Ascending aorta (tissue), 2 donors: ENCODE measurements around the gene IKZF5. TPM values are rescaled to one million over a fixed set of nuclear protein-coding genes. Genes with fewer than 3 reads are reported as not detected.

Experiments used
- DNase-seq, 2 donors: peaks; one replicate each; pipeline ENCODE4 v3.0.0-alpha.2; 2019; ENCODE audit warnings: low spot score in 2 of 2
- H3K27ac ChIP-seq, 2 donors: fragments of 200-600 bp; sonication (generic); one replicate each; pipeline ENCODE4 v1.5.1; 2016 to 2017; ENCODE audit warnings: mild to moderate bottlenecking in 1 of 2
- H3K27me3 ChIP-seq: fragments of 200-600 bp; sonication (generic); one replicate; pipeline ENCODE4 v1.5.1; 2017
- H3K36me3 ChIP-seq, 2 donors: fragments of 200-600 bp; sonication (generic); one replicate each; pipeline ENCODE4 v1.5.1; 2016
- H3K4me1 ChIP-seq, 2 donors: fragments of 200-600 bp; sonication (generic); one replicate each; pipeline ENCODE4 v1.5.1; 2016 to 2017; ENCODE audit warnings: mild to moderate bottlenecking in 1 of 2
- H3K4me3 ChIP-seq, 2 donors: fragments of 200-600 bp; sonication (generic); one replicate each; pipeline ENCODE4 v1.5.1; 2016 to 2017; ENCODE audit warnings: mild to moderate bottlenecking in 1 of 2
- H3K9me3 ChIP-seq, 2 donors: fragments of 200-600 bp; sonication (generic); one replicate each; pipeline ENCODE4 v1.5.1; 2016
- intact Hi-C: fragments of 100-400 bp; cut with DNase I; formaldehyde crosslinking; loops from one replicate; pipeline ENCODE4 v1.15.1; 2023
- total RNA-seq: library from RNA; depleted of rRNA; stranded (reverse); fragments of >200 nt; gene quantifications from one replicate; pipeline ENCODE4 v1.1.0, GENCODE V29; 2016
- TF ChIP-seq, protein P1 (sequence below), 3 experiments: fragments of 200-600 bp in 2 of 3; fragments of 450-650 bp in 1 of 3; sonication (generic) in 2 of 3; IDR thresholded peaks; one replicate each; pipeline ENCODE4 v1.5.1; 2016 to 2019; ENCODE audit warnings: antibody characterized with exemption in 3 of 3, mild to moderate bottlenecking in 1 of 3, moderate library complexity in 1 of 3

Gene IKZF5
- total RNA-seq, 1 donor from 2014 or later: 4.3 TPM

DNA sequence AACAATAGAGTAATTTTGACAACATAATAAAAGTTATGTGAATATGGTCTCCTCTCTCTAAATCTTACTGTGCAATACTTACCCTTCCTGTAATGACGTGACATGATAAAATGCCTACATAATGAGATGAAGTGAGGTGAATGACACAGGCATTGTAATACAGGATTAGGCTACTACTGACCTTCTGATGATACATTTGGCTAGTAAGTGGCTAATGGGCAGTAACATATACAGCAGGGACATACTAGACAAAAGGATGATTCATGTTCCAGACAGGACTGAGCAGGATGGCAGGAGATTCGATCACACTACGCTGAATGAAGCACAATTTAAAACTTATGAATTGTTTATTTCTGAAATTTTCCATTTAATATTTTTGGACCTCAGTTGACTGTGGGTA, 59.3 kb downstream of the IKZF5 start:
- TF ChIP-seq, protein P1, sequence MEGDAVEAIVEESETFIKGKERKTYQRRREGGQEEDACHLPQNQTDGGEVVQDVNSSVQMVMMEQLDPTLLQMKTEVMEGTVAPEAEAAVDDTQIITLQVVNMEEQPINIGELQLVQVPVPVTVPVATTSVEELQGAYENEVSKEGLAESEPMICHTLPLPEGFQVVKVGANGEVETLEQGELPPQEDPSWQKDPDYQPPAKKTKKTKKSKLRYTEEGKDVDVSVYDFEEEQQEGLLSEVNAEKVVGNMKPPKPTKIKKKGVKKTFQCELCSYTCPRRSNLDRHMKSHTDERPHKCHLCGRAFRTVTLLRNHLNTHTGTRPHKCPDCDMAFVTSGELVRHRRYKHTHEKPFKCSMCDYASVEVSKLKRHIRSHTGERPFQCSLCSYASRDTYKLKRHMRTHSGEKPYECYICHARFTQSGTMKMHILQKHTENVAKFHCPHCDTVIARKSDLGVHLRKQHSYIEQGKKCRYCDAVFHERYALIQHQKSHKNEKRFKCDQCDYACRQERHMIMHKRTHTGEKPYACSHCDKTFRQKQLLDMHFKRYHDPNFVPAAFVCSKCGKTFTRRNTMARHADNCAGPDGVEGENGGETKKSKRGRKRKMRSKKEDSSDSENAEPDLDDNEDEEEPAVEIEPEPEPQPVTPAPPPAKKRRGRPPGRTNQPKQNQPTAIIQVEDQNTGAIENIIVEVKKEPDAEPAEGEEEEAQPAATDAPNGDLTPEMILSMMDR (IDR thresholded peaks at IDR 0.05): no peak
- Histone ChIP-seq H3K4me1 (peaks cover 0 to 5% of the 10 kb centered on the region in 2 donors), H3K9me3 (no peaks in the 10 kb centered on the region), H3K27me3 (no peaks in the 10 kb centered on the region), H3K27ac (no peak overlapping the region), H3K36me3 (peaks cover 11 to 29% of the 10 kb centered on the region in 2 donors), H3K4me3 (no peak overlapping the region)
- DNase-seq: no peak
- intact Hi-C loops: no loop called here

Other genes with a start within 250 kb of the IKZF5 start
- not detected for gene CUZD1, start 162.9 kb downstream of the IKZF5 start, total RNA-seq
- gene FAM24B, start 129.2 kb downstream of the IKZF5 start, total RNA-seq: not detected
- gene FAM24A, start 98.2 kb downstream of the IKZF5 start, total RNA-seq: not detected
- 1.3 TPM for gene C10orf88, start 54.6 kb downstream of the IKZF5 start, total RNA-seq
- not detected for gene PSTK, start 28.4 kb downstream of the IKZF5 start, total RNA-seq
- gene ACADSB, start 211 bp upstream of the IKZF5 start, total RNA-seq: 1.8 TPM
- not detected for gene HMX3, start 127.2 kb upstream of the IKZF5 start, total RNA-seq
- not detected for gene HMX2, start 139.3 kb upstream of the IKZF5 start, total RNA-seq
- gene BUB3, start 145.6 kb upstream of the IKZF5 start, total RNA-seq: 12.2 TPM